HL-60 (cell line): Measurements from ENCODE around the gene TRIAP1.

Experiments used
- DNase-seq, 2 experiments: peaks; one replicate each; pipeline ENCODE4 v3.0.0-alpha.2; 2010 to 2020; ENCODE audit warnings: low read depth in 1 of 2, low spot score in 1 of 2
- H3K27ac ChIP-seq: fragments of 250-450 bp; sonication (Bioruptor Pico); replicated peaks from 2 replicates; pipeline ENCODE4 v1.5.1; 2020; ENCODE audit warnings: mild to moderate bottlenecking, moderate library complexity
- H3K27me3 ChIP-seq: fragments of 250-450 bp; sonication (Bioruptor Pico); 2 replicates; pipeline ENCODE4 v1.5.1; 2021; ENCODE audit warnings: mild to moderate bottlenecking, moderate library complexity; ENCODE audit not compliant: insufficient read depth, poor library complexity, severe bottlenecking
- H3K4me3 ChIP-seq: replicated peaks from 2 replicates; pipeline ENCODE4 v1.5.1; 2011; ENCODE audit warnings: mild to moderate bottlenecking, control low read depth, low read length; ENCODE audit not compliant: insufficient read depth
- CTCF ChIP-seq: IDR thresholded peaks from one replicate; pipeline ENCODE4 v1.5.1; 2011; ENCODE audit warnings: low read length, control low read depth, inconsistent platforms; ENCODE audit not compliant: insufficient read depth
- GABPA ChIP-seq: IDR thresholded peaks from 2 replicates; pipeline ENCODE4 v1.6.1; 2012; ENCODE audit warnings: low read depth
- POLR2AphosphoS5 ChIP-seq: IDR thresholded peaks from 2 replicates; pipeline ENCODE4 v1.6.1; 2012; ENCODE audit warnings: low read depth
- SPI1 ChIP-seq: IDR thresholded peaks from 2 replicates; pipeline ENCODE4 v1.6.1; 2012; ENCODE audit warnings: low read depth, mild to moderate bottlenecking, borderline replicate concordance
- TF ChIP-seq, protein P1 (sequence below): IDR thresholded peaks from 2 replicates; pipeline ENCODE4 v1.6.1; 2012; ENCODE audit warnings: low read depth; ENCODE audit not compliant: insufficient replicate concordance

The TRIAP1 gene

DNA sequence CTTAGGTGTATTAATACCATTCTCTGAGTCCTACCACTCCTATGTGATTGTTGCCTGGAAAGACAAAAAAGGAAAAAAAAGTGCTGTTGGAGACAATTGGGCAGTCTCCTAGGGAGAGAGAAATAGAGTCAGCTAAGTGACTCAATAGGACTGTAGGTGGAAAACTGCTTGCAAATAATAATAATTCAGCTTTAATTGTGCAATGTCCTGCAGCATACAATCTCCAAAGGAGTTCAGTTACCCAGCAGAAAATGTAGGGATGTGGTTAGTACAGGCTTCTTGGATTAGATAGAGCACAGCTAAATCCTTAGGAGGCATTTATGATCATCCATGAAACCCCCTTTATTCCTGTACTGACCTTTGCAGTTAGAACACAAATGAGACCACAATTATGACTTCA, 26.3 kb upstream of the TRIAP1 start:
- DNase-seq = no peak

GRCh38 chr12:120470150-120470784, 24.1 kb upstream of the TRIAP1 start:
- Histone ChIP-seq H3K4me3 (peak overlapping the region; percentile 90), H3K27ac (peak overlapping the region; percentile 55), H3K27me3 (no peaks in the 10 kb centered on the region)
- DNase-seq = peak in 1 of 2 experiments; percentile 10
- no peak for TF ChIP-seq CTCF
- TF ChIP-seq, protein P1, sequence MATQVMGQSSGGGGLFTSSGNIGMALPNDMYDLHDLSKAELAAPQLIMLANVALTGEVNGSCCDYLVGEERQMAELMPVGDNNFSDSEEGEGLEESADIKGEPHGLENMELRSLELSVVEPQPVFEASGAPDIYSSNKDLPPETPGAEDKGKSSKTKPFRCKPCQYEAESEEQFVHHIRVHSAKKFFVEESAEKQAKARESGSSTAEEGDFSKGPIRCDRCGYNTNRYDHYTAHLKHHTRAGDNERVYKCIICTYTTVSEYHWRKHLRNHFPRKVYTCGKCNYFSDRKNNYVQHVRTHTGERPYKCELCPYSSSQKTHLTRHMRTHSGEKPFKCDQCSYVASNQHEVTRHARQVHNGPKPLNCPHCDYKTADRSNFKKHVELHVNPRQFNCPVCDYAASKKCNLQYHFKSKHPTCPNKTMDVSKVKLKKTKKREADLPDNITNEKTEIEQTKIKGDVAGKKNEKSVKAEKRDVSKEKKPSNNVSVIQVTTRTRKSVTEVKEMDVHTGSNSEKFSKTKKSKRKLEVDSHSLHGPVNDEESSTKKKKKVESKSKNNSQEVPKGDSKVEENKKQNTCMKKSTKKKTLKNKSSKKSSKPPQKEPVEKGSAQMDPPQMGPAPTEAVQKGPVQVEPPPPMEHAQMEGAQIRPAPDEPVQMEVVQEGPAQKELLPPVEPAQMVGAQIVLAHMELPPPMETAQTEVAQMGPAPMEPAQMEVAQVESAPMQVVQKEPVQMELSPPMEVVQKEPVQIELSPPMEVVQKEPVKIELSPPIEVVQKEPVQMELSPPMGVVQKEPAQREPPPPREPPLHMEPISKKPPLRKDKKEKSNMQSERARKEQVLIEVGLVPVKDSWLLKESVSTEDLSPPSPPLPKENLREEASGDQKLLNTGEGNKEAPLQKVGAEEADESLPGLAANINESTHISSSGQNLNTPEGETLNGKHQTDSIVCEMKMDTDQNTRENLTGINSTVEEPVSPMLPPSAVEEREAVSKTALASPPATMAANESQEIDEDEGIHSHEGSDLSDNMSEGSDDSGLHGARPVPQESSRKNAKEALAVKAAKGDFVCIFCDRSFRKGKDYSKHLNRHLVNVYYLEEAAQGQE = no peak

More for the DNA sequence above, 26.3 kb upstream of the TRIAP1 start:
- TF ChIP-seq POLR2AphosphoS5 = no peak
- no peak for TF ChIP-seq SPI1
- no peak for TF ChIP-seq CTCF
- TF ChIP-seq GABPA = no peak
- TF ChIP-seq, protein P1 = no peak
- Histone ChIP-seq H3K27me3 (no peaks in the 10 kb centered on the region), H3K27ac (no peak overlapping the region), H3K4me3 (no peak overlapping the region)

- H3K4me3 ChIP-seq = peak within 1 kb of the TSS; percentile 90
- H3K27me3 ChIP-seq = no peaks in the 10 kb centered on the region
- TF ChIP-seq POLR2AphosphoS5 (peak; percentile 83), GABPA (0 out of 2 replicates have a peak, but pooled peaks have one; percentile 35), CTCF (peak; percentile 88), SPI1 (peak; percentile 38; the same call in 1 of the 2 replicates)
- TF ChIP-seq, protein P1 = no peak
- H3K27ac ChIP-seq = peak within 1 kb of the TSS; percentile 93
- DNase-seq = peak; percentile 93 to 96
These were observed 23.4 kb upstream of the TRIAP1 start, which contains the start of gene SRSF9 for GRCh38 chr12:120469450-120470149. Gene SRSF9, minus strand, starts transcription at chr12:120469748. Its CDS starts 139 bp downstream, at chr12:120469609.
